ENCODE data around the gene AP2A2. TPM values are rescaled to one million over a fixed set of nuclear protein-coding genes. Genes with fewer than 3 reads are reported as not detected.

AP2A2 gene
- total RNA-seq, 4 donors from 2014 or later: 45.4 to 107 (median 76.8) TPM

- H3K36me3 ChIP-seq: no peaks in the 10 kb centered on the region
- H3K4me3 ChIP-seq: no peak overlapping the region
- H3K4me1 ChIP-seq: no peaks in the 10 kb centered on the region
- H3K27me3 ChIP-seq: peaks cover 62% of the 10 kb centered on the region
- H3K27ac ChIP-seq: no peak overlapping the region
- 61% methylated on average over 15 of the region's 39 CpGs for WGBS
- TF ChIP-seq POLR2AphosphoS5 (IDR thresholded peaks at IDR 0.05) (no peak), EP300 (IDR thresholded peaks at IDR 0.05) (no peak), POLR2A (IDR thresholded peaks at IDR 0.05) (no peak)
- TF ChIP-seq, protein P1, sequence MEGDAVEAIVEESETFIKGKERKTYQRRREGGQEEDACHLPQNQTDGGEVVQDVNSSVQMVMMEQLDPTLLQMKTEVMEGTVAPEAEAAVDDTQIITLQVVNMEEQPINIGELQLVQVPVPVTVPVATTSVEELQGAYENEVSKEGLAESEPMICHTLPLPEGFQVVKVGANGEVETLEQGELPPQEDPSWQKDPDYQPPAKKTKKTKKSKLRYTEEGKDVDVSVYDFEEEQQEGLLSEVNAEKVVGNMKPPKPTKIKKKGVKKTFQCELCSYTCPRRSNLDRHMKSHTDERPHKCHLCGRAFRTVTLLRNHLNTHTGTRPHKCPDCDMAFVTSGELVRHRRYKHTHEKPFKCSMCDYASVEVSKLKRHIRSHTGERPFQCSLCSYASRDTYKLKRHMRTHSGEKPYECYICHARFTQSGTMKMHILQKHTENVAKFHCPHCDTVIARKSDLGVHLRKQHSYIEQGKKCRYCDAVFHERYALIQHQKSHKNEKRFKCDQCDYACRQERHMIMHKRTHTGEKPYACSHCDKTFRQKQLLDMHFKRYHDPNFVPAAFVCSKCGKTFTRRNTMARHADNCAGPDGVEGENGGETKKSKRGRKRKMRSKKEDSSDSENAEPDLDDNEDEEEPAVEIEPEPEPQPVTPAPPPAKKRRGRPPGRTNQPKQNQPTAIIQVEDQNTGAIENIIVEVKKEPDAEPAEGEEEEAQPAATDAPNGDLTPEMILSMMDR (IDR thresholded peaks at IDR 0.05): no peak
- no peaks in the 10 kb centered on the region for H3K9me3 ChIP-seq
- no peak for DNase-seq (ENCODE audit: low spot score in 2 of 2)
These were observed 109.0 kb downstream of the AP2A2 start for GRCh38 chr11:1034456-1035295.

DNA sequence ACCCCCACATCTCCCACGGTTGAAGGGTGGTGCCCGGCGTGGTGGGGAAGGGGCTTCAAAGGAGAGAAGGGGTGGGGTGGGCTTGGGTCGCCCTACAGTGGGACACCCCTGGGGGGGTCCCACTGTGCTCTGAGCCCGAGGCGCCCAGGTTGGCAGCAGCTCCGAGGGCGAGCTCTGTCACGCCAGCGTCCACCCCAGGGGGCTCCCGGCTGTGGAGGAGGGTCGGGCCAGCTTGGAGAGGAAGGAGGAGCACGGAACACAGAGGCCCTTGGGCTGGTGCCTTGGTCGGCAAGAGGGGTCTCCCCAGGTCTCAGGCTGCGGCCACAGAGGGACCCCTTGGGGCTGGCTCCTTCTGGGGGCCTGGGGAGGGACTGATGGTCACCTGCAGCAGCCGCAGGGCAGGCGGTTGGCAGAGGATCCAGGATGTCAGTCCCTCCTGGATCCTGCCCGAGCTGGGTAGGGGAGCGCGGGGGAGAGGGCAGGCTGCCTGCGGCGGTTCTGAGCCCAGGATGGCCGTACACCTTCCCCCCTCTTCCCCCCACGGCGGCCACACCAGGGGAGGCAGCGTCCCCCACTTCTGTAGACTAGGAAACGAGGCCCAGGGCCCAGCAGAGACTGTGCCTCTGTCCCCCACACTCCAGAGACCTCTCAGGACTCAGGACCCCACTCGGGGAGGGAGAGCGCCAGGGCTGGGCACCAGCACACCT lies 110.1 kb downstream of the AP2A2 start:
- no peaks in the 10 kb centered on the region for H3K9me3 ChIP-seq
- no peaks in the 10 kb centered on the region for H3K36me3 ChIP-seq
- no peak for DNase-seq (ENCODE audit: low spot score in 2 of 2)
- no peak overlapping the region for H3K4me3 ChIP-seq
- no peak overlapping the region for H3K27ac ChIP-seq
- WGBS: no CpG with 5 or more reads among the region's 29 CpGs
- no peaks in the 10 kb centered on the region for H3K4me1 ChIP-seq
- TF ChIP-seq POLR2A (IDR thresholded peaks at IDR 0.05) (no peak), EP300 (IDR thresholded peaks at IDR 0.05) (no peak), POLR2AphosphoS5 (IDR thresholded peaks at IDR 0.05) (no peak)
- TF ChIP-seq, protein P1 (IDR thresholded peaks at IDR 0.05): no peak
- H3K27me3 ChIP-seq: peaks cover 68% of the 10 kb centered on the region

DNA sequence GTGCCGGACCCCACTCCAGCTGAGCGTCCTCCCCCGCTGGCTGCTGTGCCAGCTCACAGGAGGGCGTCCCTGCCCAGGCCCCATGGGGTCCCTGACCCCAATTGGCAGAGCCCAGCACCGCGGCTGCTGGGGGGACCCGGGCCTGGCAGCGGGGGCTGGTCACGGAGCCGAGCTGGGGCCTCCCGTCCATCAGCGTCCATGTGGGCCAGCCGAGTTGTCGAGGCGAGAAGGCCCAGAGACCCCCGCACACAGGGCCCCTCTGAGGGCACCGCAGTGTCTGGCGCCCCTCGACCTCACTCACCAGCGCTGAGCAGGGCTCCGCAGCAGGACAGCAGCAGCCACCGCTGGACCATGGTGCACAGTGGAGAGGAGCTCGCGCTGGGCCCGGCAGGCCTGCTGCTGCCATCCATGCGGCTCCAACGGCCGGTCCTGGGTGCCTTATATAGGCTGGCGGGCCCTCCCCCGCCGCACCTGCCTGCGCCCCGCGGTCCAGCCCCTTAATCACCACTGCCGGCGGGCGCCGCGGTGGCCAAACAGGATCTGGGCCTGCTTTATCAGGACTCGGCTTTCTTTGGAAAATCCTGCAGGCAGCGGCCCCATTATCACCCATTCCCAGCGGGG lies 110.7 kb downstream of the AP2A2 start, which contains the start of gene MUC6:
Gene MUC6 (minus strand): TSS at position 416 of the 621 bp plus-strand sequence. CDS start 63 bp downstream, at position 353.
- Histone ChIP-seq H3K4me3 (no peak within 1 kb of the TSS), H3K4me1 (no peaks in the 10 kb centered on the region), H3K27me3 (peaks cover 67% of the 10 kb centered on the region), H3K36me3 (no peaks in the 10 kb centered on the region), H3K27ac (no peak within 1 kb of the TSS), H3K9me3 (no peaks in the 10 kb centered on the region)
- 48% methylated on average over 15 of the region's 42 CpGs for WGBS
- no peak for DNase-seq (ENCODE audit: low spot score in 2 of 2)
- TF ChIP-seq EP300 (IDR thresholded peaks at IDR 0.05) (no peak), POLR2A (IDR thresholded peaks at IDR 0.05) (no peak), POLR2AphosphoS5 (IDR thresholded peaks at IDR 0.05) (no peak)
- TF ChIP-seq, protein P1 (IDR thresholded peaks at IDR 0.05): no peak

DNA sequence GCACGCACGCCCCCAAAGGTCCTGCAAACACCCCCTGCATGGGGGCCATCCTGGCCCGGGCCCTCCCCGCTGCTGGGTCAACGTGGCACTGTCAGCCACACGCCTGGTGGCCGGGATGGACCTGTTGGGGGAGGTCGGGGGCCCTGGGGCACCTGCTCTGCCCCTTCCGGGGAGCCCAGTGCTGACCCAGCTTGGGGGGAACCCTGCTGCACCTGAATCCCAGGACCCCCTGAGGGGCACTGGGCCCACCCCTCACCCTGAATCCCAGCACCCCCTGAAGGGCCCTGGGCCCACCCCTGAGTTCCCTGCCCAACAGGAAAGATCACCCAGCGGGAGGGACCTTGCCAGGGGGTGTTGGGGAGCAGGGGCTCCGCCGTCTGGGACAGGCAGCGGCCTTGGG lies 111.3 kb downstream of the AP2A2 start:
- no peaks in the 10 kb centered on the region for H3K4me1 ChIP-seq
- no peak for DNase-seq (ENCODE audit: low spot score in 2 of 2)
- no peak overlapping the region for H3K27ac ChIP-seq
- H3K4me3 ChIP-seq: no peak overlapping the region
- no CpG with 5 or more reads among the region's 13 CpGs for WGBS
- no peaks in the 10 kb centered on the region for H3K36me3 ChIP-seq
- no peaks in the 10 kb centered on the region for H3K9me3 ChIP-seq
- TF ChIP-seq POLR2AphosphoS5 (IDR thresholded peaks at IDR 0.05) (no peak), EP300 (IDR thresholded peaks at IDR 0.05) (no peak), POLR2A (IDR thresholded peaks at IDR 0.05) (no peak)
- TF ChIP-seq, protein P1 (IDR thresholded peaks at IDR 0.05): no peak
- H3K27me3 ChIP-seq: peaks cover 69% of the 10 kb centered on the region
